Measurements from ENCODE around the gene PRKCA.

PRKCA gene

DNA sequence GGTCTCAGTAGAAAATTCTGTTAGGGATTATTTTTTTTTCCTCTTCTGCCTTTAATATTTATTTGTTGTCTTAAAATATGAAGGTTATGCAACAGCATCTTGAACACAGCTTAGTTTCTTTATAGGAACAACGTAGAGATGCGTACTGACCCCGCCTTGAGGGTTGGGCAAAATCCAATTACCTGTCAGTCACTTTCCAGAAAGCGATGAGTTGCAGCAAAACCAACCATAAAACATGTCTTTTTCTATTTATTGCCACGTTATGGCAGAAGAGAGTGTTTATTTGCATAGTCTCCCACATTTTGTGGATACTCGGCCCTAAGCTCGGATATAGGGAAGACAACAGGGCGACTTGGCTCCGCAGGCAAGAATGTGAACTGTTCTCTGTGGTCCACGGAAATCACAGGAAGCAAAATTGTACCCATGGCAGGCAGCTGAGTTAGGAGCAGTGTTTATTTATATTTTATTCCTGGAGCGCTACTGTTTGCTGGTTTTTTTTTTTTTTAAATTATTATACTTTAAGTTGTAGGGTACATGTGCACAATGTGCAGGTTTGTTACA is 488.2 kb downstream of the PRKCA start:
- no peak for DNase-seq

DNA sequence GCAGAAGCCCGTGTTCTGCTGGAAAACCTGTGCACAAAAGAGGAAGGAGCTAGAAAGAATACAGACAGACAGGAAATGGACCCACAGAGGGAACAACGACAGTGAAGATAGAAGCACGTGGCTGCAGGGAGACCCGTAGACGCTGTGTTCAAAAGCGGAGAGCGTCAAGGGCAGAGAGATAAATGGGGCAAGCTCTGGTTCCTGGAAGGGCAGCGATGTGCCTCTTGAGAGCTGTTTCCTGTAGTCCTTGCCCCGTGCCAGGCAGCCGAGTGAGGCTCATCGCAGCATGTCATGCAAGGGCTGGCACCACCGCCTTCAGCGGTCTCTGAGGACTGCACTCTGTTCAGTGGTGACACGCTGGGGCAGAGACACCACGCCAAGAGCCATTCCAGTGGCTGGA is 488.9 kb downstream of the PRKCA start:
- DNase-seq = no peak

DNA sequence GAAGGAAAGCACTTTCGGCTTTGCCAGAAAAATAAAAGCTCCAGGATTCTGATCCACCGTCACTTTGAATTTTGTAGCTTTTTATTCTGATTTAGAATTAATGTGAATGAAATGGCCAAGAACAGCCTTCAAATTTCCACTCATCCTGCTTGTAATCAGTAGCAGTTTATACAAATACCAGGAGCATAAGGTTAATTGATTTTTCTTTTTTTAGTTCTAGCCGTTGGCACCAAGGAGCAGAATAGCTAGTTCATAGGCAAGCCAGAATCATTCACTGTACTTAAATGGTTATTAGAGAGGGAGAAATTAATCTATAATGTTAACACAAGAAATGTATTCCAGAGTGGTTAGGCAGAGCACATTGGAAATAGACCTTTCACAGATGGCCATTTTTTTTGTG is 491.4 kb downstream of the PRKCA start:
- DNase-seq = no peak

DNA sequence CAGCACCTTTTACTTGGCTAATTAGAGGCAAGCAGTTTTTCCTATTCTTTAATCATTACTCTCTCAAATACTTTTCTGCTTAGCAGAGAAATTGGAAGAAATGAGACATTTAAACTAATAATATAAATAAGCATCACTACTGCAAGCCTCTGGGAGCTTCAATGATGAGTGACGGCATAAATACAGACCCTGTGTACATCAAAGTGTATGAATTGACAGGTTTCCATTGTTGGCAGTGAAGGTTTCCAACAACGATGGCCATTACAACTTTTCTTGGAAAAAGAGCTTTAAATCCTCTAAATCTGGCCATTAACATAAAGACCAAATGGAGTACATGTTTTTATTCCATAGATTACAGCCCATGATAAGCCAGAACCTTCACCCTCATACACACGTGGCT is 493.1 kb downstream of the PRKCA start:
- DNase-seq = no peak

DNA sequence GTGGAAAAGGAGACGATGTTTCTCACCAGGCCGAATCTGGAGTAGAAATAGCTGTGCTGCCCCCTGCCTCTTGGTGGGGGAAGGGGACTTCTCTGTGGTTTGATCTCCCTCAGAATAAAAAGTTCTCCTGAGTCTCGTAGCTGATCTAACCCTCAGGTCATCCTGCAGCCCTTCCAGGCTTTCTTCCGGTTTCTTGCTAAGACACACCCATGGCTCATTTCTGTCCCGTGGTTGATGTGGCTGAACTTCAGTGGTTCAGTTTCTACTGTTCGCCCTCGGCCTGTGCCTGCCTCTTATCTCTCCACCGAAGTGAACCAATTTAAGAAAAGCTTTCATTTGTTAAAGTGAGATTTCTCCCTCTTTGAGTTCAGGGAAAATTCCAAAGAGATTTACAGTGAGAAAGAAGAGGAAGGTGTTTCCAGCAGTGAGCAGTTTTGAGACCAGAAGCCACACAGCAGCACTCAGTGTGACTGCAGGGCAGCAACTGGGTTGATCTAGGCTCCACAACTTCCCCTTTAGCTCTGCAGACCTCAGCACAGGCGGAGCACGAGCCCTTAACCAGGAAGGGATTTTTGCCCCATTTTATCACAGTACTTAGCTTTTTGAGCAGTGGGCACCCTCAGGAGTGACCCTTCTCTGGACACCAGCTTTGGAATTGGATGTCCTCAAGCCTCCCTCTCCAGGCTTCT is 497.6 kb downstream of the PRKCA start:
- no peak for DNase-seq

DNA sequence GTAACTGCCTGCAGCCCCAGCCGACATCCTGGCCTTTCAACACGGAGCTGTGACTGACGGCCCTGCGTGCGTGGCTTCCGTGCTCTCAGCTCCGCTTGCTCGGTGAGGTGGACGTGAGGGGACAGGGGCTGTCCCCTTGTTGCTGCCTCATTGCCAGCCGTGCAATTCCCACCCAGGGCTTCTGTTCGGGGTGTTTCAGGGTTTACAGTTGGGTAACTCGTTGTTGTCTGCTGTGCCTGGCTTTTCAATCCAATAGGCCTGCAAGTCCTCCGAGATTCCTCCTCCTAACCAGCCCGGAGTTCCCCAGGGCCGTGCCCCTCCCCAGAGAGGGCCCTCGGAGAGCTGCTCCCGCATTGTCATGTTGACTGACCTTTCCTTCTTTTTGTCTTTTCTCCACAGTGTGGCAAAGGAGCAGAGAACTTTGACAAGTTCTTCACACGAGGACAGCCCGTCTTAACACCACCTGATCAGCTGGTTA is 501.1 kb downstream of the PRKCA start:
- DNase-seq = no peak

DNA sequence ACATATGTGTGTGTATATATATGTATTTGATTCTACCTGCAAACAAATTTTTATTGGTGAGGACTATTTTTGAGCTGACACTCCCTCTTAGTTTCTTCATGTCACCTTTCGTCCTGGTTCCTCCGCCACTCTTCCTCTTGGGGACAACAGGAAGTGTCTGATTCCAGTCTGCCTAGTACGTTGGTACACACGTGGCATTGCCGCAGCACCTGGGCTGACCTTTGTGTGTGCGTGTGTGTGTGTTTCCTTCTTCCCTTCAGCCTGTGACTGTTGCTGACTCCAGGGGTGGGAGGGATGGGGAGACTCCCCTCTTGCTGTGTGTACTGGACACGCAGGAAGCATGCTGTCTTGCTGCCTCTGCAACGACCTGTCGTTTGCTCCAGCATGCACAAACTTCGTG is 503.2 kb downstream of the PRKCA start:
- no peak for DNase-seq

DNA sequence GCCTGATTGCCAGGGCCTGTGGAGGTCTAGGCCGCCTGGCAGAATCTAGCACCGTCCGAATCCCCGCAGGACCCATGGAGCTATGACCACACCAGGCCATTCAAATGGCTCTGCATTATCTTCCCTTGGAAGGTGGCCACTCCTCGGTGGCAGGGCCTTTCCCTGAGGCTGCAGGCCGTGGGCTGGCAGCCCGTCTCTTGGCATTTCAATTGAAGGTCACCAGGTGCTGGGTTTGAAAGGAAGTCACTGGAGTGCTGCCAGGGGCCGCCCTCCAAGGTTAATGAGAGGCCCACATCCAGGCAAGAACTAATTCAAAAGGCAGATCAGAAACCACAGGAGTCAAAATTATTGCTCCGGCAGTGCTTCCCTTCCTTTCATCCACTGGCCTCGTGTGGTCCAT is 504.8 kb downstream of the PRKCA start:
- no peak for DNase-seq

DNA sequence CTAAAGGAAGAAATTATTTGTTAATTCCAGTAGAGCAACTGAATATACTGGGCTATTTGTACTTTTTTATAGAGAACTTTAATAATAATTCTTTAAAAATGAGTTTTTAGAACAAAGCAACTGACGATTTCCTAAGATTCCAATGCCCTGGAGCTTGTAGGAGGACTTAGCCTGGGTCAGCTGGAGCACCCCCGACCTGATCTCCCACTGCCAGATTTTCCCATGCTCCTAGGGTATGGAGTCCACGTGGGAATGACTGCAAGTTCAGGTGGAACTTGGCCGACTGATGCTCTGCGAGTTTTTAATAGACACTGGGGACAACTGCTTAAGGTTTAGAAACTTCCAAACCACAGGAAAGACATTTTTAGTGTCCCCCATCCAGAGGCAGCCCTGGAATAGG is 507.0 kb downstream of the PRKCA start:
- DNase-seq = no peak

DNA sequence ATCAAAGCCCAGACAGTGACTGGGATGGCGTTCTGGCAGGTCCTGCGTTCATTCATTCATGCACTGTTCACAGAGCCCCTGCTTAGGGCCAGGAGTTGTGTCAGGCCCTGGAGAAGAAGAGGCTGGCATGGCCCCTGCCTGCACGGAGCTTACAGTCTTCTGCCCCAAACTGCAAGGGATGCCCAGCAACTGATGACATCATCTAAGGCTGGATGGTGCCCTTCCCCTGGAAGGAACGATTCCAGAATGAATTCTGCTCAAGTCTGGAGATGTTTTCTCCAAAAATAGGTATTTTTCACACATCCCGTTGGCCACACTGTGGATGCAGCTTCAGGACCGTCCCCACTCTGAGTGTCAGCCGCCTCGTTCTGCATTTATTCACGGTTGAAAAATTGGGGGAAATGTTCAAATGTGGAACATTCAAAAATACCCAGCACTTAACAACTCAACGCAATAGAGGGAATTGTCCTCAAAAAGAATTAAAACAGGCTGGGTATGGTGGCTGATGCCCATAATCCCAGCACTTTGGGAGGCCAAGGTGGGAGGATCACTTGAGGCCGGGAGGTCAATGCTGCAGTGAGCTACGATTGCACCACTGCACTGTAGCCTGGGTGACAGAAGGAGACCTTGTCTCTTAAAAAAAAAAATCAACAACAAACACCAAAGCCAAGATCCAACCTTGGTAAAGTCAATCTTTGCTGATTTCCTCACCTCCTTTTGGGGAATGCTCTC is 508.7 kb downstream of the PRKCA start:
- no peak for DNase-seq

DNA sequence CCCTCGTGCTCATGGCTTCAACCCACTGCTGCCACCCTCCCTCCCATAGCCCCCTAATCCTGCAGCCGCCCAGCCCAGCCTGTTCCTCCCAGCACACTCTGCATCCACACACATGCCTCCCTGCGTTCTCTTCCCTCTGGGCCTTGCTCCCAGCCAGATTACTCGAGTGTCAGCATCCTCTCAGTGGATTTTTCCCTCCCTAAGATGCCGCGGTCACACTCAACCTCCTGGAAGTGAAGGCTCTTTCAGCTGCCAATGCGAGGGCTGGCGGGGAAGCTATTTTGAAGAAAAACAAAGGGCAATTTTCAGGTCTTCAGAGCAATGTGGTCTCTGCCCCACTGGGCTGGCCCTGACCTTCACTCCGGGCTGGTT is 509.3 kb downstream of the PRKCA start:
- DNase-seq = no peak

DNA sequence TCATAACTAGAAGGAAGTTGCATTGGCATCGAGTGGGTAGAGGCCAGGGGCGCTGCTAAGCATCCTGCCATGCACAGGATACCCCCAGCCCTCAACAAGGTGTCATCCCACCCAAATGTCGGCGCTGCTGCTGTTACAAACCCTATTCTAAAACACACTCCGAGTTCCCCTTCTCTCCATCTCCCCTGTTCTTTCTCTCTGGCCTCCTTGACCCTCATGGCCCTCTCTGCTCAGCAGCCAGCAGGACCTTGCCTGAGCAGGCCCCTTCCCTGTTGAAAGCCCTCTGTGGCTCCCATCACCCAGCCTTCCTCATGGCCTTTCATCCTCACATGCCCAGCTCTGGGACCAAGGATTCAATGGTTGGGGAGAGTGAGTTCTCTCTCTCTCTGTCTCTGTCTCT is 510.2 kb downstream of the PRKCA start:
- no peak for DNase-seq

DNA sequence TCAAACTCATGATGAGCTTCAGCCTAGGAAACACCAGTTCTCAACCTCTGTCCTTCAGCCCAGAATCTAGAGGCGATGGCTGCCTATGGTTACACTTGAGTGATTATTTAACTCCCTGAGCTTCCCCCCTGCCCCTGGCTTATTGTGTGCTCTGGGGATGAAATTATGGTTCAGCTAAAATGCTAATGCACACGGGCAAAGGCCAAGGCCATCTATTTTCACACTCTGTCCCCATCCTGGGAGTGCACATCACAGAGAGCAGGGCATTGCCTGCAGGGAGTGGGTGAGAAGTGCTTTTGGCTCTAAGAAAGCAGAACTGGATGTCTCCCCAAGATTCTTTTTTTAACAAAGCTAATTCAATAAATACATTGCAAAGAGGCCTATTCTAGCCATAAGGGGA is 510.9 kb downstream of the PRKCA start:
- no peak for DNase-seq

DNA sequence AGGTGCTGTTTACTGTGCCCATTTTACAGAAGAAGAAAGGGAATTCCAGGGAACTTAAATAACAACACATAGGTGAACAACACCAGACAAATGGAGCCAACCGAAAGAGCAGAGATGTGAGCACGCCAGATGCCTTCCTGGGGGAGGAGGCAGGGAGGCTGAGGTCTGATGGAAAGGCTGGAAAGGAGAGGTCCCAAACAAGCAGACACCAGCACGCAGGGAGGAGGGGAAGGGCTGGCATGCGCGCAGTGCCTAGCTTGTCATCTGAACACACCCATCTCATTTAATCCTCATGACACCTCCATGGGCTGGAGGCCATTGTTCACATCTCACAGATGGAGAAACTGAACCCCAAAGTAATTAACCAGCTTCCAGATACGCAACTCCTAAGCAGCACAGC is 511.6 kb downstream of the PRKCA start:
- DNase-seq = no peak

DNA sequence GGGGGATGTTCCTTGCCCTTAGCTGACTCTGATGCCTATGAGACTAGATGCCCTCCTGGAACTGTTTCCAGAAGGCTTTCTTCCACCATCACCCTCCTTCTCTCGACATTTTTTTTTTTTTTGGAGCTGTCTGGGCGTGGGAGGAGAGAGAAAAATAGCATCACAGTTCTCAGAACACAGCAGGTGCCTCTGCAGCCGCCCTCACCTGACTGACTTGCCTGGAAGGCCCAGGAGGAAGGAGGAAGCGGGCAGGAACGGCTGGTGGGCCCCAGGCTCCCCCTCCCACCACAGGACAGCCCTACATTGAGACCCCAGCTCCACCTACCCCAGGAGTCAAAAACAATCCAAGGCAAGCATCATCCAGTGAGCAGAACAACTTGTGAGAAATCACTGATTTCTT is 512.2 kb downstream of the PRKCA start:
- DNase-seq = no peak

DNA sequence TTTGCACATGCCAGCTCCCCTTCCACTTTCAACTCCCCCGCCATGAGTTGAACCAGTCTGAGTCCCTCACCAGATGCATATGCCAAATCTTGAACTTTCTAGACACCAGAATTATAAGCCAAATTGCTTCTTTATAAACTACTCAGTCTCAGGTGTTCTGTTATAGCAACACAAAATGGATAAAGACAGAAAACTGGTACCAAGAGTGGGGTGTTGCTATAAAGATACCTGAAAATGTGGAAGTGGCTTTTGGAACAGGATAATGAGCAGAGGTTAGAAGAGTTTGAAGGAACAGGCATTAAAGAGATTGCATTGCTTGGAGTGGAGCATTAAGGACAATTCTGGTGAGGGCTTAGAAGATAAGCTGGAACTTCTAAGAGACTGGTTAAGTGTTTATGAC is 515.3 kb downstream of the PRKCA start:
- DNase-seq = no peak

DNA sequence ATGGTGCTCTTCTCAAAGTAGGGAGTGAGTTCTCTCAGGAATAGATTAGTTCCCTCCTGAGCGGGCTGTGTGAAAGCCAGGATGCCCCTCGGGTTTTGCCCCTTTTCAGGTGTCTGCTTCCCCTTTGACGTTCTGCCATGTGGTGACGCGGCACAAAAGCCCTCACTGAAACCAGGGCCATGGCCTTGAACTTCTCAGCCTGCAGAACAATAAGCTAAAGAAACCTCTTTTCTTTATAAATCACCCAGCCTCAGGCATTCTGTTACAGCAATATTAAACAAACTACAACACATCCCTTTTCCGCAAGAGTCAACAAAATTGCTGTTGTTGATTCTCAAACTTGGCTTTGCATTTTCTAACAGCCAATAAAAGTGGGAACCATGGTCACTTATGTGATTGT is 517.1 kb downstream of the PRKCA start:
- DNase-seq = no peak

DNA sequence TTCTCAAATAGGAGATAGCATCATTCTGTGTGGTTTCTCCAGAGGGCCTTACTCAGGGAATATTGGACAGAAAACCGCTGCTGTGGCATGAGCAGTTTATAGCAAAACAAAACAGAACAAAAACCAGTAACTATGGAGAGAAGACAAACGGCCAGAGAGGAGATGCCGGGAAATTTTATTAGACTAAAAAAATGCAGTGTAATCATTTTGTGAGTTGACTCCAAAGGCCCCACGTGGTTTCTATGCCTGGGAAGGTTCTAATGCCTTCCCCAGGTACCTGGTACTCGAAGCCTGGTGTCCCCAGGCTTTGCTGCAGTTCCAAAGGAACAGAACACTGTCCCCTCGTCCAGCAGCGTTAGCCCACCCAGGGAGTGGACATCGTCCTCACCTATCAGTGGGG is 519.6 kb downstream of the PRKCA start:
- no peak for DNase-seq

DNA sequence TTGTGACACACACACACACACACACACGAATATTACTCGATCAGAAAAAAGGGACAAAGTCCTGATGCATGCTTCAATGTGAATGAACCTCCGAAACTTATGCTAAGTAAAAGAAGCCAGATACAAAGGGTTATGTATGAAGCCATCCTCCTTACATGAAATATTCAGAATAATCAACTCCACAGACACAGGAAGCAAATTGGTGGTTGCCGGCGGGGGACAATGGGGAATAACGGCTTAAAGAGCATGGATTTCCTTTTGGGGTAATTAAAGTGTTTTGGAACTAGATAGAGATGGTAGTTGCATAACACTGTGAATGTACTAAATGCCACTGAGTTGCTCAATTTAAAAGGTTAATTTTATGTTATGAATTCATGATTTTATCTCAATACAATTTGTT is 524.4 kb downstream of the PRKCA start:
- no peak for DNase-seq

DNA sequence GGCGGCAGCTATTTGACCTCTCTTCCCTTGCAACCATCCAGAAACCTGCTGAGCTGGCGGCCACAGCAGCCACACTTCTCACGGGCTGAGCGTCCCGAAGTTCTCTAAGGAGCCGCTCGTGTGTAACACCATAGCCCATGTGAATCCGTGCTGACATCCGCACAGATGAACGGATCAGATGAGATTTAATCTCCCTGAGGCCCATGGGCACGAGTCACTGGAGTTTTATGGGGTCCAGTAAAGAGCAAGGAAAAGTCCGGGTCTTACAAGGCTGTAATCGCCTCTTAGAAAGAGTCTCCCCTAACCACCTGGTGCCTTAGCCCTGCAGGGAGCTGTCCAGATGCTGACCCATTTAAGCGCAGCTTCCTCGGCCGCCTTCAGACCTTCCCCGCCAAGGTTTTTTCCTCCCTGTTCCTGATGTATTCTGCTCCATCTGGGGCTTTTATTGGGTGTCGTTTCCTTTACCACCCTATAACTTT is 527.0 kb downstream of the PRKCA start:
- no peak for DNase-seq

DNA sequence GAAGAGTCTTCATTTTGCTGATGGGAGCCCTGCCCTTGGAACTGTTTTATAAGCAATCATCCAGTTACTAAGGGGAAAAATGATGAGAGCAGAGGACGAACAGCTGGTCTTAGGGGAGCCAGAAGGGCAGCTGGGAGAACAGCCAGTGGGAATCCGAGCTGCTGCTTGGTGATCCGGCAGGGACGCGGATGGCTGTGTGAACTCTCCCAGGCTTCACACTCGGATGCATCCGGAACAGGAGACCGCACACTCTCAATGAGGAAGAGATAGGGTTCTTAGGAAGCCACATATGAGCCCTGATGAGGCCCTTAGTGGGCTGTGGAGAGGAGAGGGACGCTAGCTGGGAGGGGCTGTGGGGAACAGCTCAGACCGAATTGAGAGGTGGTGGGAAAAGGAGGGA is 527.5 kb downstream of the PRKCA start:
- no peak for DNase-seq

DNA sequence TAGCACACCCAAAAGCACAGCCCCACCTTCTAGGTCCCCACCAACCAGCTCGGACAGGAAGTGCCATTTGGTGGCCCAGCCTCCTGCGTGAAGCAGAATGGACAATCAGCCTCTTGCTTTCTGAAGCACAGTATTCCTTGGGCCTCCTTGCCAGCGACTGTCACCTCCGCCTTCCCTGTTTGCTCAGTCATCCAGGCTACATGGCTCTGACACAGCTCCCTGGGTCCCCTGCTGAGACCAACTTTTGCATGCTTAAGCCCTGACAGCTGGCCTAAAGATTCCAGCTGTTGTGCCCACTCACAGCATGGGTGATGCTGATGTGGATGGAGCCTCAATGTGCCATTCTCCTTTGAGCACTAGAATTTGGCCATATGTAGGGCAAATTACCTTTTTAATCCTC is 528.0 kb downstream of the PRKCA start:
- no peak for DNase-seq

DNA sequence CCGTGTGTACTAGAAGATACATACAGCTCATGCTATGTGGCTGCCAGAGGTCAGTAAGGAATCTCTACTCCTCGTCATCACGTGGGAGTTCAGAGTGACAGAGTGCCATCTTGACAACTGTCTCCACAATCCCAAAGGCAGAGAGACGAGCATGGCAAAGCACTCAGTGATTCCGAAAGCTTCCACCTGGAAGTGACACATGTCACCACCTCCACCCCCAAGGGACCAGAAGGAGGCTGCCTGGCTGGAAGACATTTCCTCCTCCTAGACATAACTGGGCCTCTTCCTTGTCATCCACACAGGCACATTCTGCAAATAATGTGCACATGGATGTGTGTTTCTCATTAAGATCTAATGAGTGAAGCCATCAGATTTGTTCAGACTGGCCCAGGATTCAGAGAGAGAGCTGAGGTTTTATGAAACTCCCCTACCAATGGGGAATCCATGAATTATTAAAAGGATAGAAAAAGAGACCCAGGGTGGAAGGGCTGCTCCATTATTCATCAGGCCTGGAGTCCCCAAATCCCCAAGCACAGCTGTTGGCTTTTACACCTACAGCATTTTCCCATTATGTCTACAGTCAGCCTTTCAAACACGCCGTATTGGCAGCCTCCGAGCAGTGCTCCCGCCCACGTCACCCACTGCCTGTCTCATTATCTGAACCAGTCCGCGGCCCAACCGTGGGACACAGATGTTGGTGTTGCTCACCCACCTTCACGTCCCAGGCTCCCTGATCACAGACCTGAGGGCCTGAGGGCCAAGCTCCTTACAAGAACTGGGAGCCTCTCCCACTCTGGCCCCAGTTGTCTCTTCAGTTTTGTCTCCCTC is 529.2 kb downstream of the PRKCA start:
- DNase-seq = no peak

DNA sequence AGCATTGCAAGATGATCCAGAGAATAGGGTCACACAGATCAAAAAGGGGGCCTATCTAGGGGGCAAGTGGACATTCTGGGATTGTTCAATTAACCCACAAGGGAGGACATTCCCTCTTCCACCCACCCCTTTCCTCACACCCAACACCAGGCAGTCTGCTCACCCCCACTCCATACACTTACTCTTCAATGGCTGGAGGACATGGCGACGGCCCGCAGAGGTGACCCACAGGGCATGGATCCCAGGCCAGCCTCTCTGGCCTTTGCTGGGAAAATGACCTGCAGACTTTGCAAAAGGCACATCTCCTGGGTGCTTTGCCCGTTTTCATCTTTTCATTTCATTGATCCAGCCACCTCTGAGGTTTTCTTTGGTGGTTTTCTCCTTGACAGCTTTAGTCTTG is 530.8 kb downstream of the PRKCA start:
- no peak for DNase-seq
